GM12878 (cell line): ENCODE results near the gene SRBD1.

Experiments used
- POLR2AphosphoS5 ChIP-seq: IDR thresholded peaks from 2 replicates; pipeline ENCODE4 v1.6.1; 2011; ENCODE audit warnings: mild to moderate bottlenecking, low read length, inconsistent platforms
- SP1 ChIP-seq: IDR thresholded peaks from one replicate; pipeline ENCODE4 v1.6.1; 2011; ENCODE audit warnings: low read depth, low read length

- no peak for TF ChIP-seq POLR2AphosphoS5
- TF ChIP-seq SP1 = no peak
These were observed 126.1 kb downstream of the SRBD1 start for GRCh38 chr2:45484965-45485364.
